HL-60 (cell line): ENCODE data around the gene LUM.
A peak's percentile ranks its signal among the peaks of the same experiment; 100 is the strongest.

Experiments used
- DNase-seq, 2 experiments: peaks; one replicate each; pipeline ENCODE4 v3.0.0-alpha.2; 2010 to 2020; ENCODE audit warnings: low read depth in 1 of 2, low spot score in 1 of 2
- H3K27ac ChIP-seq: fragments of 250-450 bp; sonication (Bioruptor Pico); replicated peaks from 2 replicates; pipeline ENCODE4 v1.5.1; 2020; ENCODE audit warnings: mild to moderate bottlenecking, moderate library complexity
- H3K27me3 ChIP-seq: fragments of 250-450 bp; sonication (Bioruptor Pico); 2 replicates; pipeline ENCODE4 v1.5.1; 2021; ENCODE audit warnings: mild to moderate bottlenecking, moderate library complexity; ENCODE audit not compliant: insufficient read depth, poor library complexity, severe bottlenecking
- H3K4me3 ChIP-seq: replicated peaks from 2 replicates; pipeline ENCODE4 v1.5.1; 2011; ENCODE audit warnings: mild to moderate bottlenecking, control low read depth, low read length; ENCODE audit not compliant: insufficient read depth
- CTCF ChIP-seq: IDR thresholded peaks from one replicate; pipeline ENCODE4 v1.5.1; 2011; ENCODE audit warnings: low read length, control low read depth, inconsistent platforms; ENCODE audit not compliant: insufficient read depth
- GABPA ChIP-seq: IDR thresholded peaks from 2 replicates; pipeline ENCODE4 v1.6.1; 2012; ENCODE audit warnings: low read depth
- POLR2AphosphoS5 ChIP-seq: IDR thresholded peaks from 2 replicates; pipeline ENCODE4 v1.6.1; 2012; ENCODE audit warnings: low read depth
- REST ChIP-seq: IDR thresholded peaks from 2 replicates; pipeline ENCODE4 v1.6.1; 2012; ENCODE audit warnings: low read depth; ENCODE audit not compliant: insufficient replicate concordance
- SPI1 ChIP-seq: IDR thresholded peaks from 2 replicates; pipeline ENCODE4 v1.6.1; 2012; ENCODE audit warnings: low read depth, mild to moderate bottlenecking, borderline replicate concordance

LUM gene

GRCh38 chr12:91094957-91095356, 16.3 kb downstream of the LUM start:
- TF ChIP-seq POLR2AphosphoS5, result no peak
- TF ChIP-seq GABPA, result no peak
- no peak for TF ChIP-seq SPI1
- no peak for TF ChIP-seq CTCF
- TF ChIP-seq REST, result no peak
- Histone ChIP-seq H3K27ac (no peak overlapping the region), H3K27me3 (no peaks in the 10 kb centered on the region), H3K4me3 (no peak overlapping the region)
- no peak for DNase-seq

- H3K27me3 ChIP-seq, result no peaks in the 10 kb centered on the region
- no peak for DNase-seq
- no peak overlapping the region for H3K4me3 ChIP-seq
- TF ChIP-seq CTCF (no peak), GABPA (no peak), SPI1 (no peak), POLR2AphosphoS5 (no peak), REST (no peak)
- no peak overlapping the region for H3K27ac ChIP-seq
Observed at GRCh38 chr12:91094032-91094662, 17.1 kb downstream of the LUM start.

GRCh38 chr12:91093341-91093740, 18.0 kb downstream of the LUM start:
- Histone ChIP-seq H3K4me3 (no peak overlapping the region), H3K27me3 (no peaks in the 10 kb centered on the region), H3K27ac (no peak overlapping the region)
- DNase-seq, result no peak
- TF ChIP-seq CTCF, result no peak
- TF ChIP-seq SPI1, result peak; percentile 36; the same call in 1 of the 2 replicates
